HG03135 (cell line): ENCODE results near the gene PTPRA.
A peak's percentile ranks its signal among the peaks of the same experiment; 100 is the strongest.
"Not testable (repeated sequence)": the region's sequence is repeated elsewhere in the genome, so short reads cannot be mapped to it uniquely, and the experiment has no call there.

Source experiments
- ATAC-seq: cut with Tn5 transposase; IDR thresholded peaks from one replicate; pipeline ENCODE4 v1.9.1; 2021; ENCODE audit warnings: mild to moderate bottlenecking, moderate library complexity; ENCODE audit not compliant: unreplicated experiment

PTPRA gene, protein sequence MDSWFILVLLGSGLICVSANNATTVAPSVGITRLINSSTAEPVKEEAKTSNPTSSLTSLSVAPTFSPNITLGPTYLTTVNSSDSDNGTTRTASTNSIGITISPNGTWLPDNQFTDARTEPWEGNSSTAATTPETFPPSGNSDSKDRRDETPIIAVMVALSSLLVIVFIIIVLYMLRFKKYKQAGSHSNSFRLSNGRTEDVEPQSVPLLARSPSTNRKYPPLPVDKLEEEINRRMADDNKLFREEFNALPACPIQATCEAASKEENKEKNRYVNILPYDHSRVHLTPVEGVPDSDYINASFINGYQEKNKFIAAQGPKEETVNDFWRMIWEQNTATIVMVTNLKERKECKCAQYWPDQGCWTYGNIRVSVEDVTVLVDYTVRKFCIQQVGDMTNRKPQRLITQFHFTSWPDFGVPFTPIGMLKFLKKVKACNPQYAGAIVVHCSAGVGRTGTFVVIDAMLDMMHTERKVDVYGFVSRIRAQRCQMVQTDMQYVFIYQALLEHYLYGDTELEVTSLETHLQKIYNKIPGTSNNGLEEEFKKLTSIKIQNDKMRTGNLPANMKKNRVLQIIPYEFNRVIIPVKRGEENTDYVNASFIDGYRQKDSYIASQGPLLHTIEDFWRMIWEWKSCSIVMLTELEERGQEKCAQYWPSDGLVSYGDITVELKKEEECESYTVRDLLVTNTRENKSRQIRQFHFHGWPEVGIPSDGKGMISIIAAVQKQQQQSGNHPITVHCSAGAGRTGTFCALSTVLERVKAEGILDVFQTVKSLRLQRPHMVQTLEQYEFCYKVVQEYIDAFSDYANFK

DNA sequence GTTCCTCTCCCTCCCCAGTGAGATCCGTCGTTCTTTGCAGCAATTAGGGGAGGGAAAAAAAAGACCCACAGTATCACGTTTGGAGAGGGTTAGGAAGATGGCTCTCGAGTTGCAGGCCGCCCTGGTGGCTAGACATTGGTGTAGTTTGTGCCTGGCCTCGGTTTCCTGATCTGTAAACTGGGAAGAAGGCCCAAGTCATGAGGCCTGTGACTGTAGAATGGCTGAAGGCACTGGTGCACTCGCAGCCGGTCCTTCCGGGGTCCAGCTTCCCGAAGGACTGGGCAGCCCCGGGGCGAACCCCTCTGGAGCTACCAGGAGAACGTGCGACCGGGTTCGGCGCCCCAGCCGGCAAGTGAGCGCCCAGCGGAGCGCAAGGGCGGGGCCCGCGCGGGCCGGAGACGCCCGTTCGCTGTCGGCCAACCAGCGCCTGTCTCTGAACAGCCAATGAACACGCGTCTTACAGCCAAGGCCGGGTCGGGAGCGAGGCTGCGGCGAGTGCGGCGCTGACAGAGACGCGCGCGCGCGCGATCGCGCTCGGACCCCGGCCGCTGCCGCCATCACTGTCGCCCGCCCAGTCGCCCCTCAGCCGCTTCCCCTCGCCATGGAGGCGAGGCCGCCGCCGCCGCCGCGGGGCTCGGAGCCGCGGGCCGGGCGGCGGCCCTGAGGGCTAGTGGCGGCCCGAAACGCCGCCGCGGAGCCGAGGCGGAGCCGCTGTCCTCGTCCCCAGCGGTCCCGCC is at the start of gene PTPRA:
TSS of gene PTPRA (plus strand) at position 472 of the 737 bp plus-strand sequence. CDS start 90,797 bp downstream, outside the sequence.
- peak; percentile 94 for ATAC-seq

DNA sequence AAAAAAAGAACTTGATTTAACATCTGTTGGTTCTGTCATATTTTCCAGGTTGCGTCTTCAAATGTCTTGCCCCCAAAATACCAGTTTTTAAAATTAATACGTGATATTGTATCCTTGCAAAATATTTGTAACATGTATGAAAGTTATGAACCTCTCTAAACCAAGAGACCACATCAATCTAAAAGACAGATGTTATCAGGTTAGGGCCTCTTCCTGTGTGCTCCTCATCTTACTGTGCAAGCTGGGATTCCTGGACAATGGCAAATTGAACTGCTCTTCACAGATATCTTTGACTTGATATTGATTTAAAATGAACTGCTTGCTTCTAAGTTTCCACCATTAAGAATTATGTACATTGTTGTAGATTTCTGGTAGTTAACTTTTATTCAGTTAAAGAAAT is 47.5 kb upstream of the PTPRA start:
- ATAC-seq = no peak

GRCh38 chr20:2826655-2827054 is 46.6 kb upstream of the PTPRA start:
- ATAC-seq = no peak

DNA sequence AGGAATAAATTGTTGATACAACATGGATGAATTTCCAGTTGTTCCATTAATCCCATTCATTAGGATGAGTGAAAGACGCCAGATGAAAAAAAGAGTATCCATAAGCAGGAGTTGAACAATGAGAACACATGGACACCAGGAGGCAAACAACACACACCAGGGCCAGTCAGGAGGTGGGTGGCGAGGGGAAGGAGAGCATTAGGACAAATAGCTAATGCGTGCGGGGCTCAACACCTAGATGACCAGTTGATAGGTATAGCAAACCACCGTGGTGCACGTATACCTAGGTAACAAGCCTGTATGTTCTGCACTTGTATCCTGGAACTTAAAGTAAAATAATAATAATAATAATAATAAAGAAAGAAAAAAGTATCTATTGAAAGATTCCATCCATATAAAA is 43.9 kb upstream of the PTPRA start:
- no peak for ATAC-seq

DNA sequence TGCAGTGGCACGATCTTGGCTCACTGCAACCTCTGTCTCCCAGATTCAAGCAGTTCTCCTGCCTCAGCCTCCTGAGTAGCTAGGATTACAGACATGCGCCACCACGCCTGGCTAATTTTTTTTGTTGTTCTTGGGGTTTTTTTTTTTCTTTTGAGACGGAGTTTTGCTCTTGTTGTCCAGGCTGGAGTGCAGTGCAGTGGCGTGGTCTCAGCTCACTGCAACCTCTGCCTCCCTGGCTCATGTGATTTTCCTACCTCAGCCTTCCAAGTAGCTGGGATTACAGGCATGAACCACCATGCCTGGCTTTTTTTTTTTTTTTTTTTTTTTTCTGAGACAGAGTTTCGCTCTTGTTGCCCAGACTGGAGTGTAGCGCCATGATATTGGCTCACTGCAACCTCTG is 42.1 kb upstream of the PTPRA start:
- not testable (repeated sequence) for ATAC-seq

- no peak for ATAC-seq
Observed at GRCh38 chr20:2833761-2834160, 39.5 kb upstream of the PTPRA start.

DNA sequence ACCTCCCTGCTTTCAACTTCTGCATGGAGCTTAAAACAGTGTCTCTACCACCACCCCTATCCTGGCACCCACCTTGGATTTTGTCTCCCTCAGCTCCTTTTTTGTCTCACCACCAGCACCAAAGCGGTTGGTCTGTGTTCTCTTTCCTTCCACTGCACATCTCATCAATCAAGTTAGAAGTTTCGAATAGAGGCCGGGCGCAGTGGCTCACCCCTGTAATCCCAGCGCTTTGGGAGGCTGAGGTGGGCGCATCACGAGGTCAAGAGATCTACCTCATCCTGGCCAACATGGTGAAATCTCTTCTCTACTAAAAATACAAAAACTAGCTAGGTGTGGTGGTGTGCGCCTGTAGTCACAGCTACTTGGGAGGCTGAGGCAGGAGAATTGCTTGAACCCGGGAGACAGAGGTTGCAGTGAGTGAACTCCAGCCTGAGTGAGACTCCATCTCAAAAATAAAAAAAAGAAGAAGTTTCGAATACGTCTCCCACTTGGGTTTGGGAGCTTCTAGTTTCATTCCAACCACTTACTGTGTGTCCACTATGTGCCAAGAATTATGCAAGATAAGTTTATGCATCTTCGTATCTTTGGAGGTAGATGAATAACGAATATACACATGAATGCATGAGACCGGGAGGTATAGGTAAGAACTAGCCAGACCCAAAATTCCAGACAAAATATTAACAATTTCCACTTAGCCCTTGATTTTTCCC is 38.7 kb upstream of the PTPRA start:
- no peak for ATAC-seq

DNA sequence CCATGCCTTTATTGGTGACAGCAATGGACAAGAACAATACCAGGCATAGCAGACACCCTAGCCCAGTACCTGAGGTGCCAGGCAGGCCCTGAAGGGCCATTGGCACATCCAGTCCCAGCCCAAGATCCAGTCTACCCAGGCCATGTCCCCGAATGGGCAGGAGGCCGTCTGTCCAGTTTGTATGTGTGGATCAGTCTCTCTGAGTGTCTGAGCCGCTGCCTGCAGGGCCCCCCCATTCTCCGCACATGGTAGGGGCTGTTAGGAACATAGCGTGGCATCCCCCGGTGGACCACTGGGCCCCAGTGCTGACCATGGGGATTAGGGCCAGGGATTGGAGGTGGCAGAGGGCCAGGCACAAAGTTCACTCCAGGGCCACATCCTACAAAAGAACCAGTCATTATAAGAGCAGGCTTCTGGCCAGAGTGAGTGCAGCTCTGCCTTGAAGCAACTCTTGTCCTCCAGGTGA is 37.9 kb upstream of the PTPRA start:
- no peak for ATAC-seq

GRCh38 chr20:2836035-2836434 is 37.2 kb upstream of the PTPRA start:
- ATAC-seq = no peak

GRCh38 chr20:2837221-2837960 is 35.9 kb upstream of the PTPRA start:
- ATAC-seq = no peak

- no peak for ATAC-seq
Observed at GRCh38 chr20:2838170-2838797, 35.0 kb upstream of the PTPRA start.

GRCh38 chr20:2838847-2839671 is 34.2 kb upstream of the PTPRA start:
- no peak for ATAC-seq

GRCh38 chr20:2839732-2840137 is 33.5 kb upstream of the PTPRA start:
- no peak for ATAC-seq

- peak; percentile 92 for ATAC-seq
Observed at GRCh38 chr20:2840138-2840966, 32.9 kb upstream of the PTPRA start, which contains the start of the genes PCED1A and VPS16. PCED1A (minus strand) TSS chr20:2840655; CDS start chr20:2839912, 743 bp downstream. VPS16 (plus strand) TSS chr20:2840745; CDS start chr20:2840775, 30 bp downstream.

- peak; percentile 24 for ATAC-seq
Observed at GRCh38 chr20:2840967-2841531, 32.2 kb upstream of the PTPRA start.

- ATAC-seq = no peak
Observed at GRCh38 chr20:2845607-2846006, 27.7 kb upstream of the PTPRA start.

DNA sequence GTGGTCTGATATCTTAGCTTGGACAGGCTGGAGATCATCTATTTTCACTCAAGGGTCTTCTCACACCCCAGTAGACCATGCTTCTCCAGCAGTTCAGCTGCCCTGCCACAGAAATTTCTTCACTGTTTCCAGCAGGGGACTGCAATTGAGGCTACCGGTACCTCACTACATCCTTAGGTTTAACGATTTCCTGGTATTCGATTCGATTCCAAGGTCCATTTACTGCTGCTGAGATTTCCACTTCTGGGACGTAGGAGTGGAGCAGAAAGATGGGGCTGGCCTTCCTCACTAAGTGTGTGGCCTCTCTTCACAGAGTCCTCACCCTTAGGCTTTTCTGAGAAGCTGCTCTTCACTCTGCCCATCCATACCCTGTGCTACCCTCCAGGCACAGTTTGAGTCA is 26.6 kb upstream of the PTPRA start:
- ATAC-seq = no peak
